H1 (cell line): ENCODE results near the gene GNAT1. TPM values are rescaled to one million over a fixed set of nuclear protein-coding genes. Genes with fewer than 3 reads are reported as not detected.

ENCODE experiments used
- BRCA1 ChIP-seq: IDR thresholded peaks from 2 replicates; pipeline ENCODE4 v1.6.1; 2012; ENCODE audit warnings: low read depth, low read length, improper control_type of control experiment
- GTF2F1 ChIP-seq: IDR thresholded peaks from 2 replicates; pipeline ENCODE4 v1.6.1; 2012; ENCODE audit warnings: low read depth, low read length, improper control_type of control experiment, borderline replicate concordance
- JUND ChIP-seq: IDR thresholded peaks from 2 replicates; pipeline ENCODE4 v1.6.1; 2011; ENCODE audit warnings: mild to moderate bottlenecking, improper control_type of control experiment, low read length
- RBBP5 ChIP-seq: IDR thresholded peaks from 2 replicates; pipeline ENCODE4 v1.7.1; 2012; ENCODE audit warnings: low read depth, mild to moderate bottlenecking, inconsistent platforms, low read length, moderate library complexity, borderline replicate concordance
- polyA plus RNA-seq, 7 experiments: library from polyadenylated mRNA; depleted of rRNA in 3 of 7; stranded (reverse) in 5 of 7; unstranded in 2 of 7; fragments of >200 nt in 5 of 7; fragments of 200-250 nt in 2 of 7; gene quantifications; 1 replicate in 5 of 7; 2 replicates in 1 of 7; 4 replicates in 1 of 7; pipeline versions ENCODE4 v1.2.1 to v1.2.3, GENCODE V29; 2011 to 2013; ENCODE audit warnings: missing spikeins in 2 of 7, mixed read lengths in 2 of 7
- total RNA-seq: library from RNA; stranded (reverse); fragmentation: NEBNext Ultra II Directional; extraction: Animal tissue kit (Norgen Biotek cat#: 25700); gene quantifications from 2 replicates; pipeline ENCODE4 v1.2.1, GENCODE V29; 2021

The GNAT1 gene
- total and polyA plus RNA-seq, 2 of the 8 experiments (the other 6 are each of a cell fraction or from before 2014, with no cell fraction given): 0.08 TPM; not detected in 1

DNA sequence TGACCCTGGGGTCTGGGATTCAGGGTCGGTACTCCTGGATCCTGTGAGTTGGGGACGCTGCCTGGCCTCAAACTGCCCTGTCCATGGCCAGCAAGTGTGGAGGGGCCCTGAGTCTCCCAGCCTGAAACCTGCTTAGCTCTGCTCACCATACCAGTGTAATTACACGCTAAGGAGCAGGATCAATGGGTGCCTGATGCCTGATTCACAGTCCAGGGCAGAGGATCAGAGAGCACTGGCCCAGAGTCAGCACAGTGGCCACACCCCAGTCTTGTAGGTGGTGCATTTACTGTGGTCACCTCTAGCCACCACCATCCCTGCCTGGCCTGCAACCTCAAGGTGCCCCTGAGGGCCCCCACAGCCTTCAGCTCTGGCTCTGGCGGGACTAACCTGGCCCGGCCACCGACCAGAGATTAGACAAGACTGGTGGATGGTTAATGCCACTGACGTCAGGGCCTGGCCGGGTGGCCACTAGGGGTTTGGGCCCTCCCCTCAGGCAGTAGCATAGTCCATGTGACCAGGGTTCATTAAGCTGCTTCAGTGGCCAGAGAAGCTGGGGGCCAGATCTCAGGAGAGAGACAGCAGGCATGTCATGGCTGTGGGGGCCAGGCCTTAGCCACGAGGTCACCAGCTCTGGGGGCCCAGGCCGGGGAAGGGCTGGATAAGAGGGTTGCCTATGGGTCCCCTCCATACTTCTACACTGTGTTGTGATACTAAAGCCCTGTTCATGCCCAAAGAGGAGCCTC is 10.3 kb downstream of the GNAT1 start (continued):
- no peak for TF ChIP-seq RBBP5
- no peak for TF ChIP-seq BRCA1
- TF ChIP-seq GTF2F1: no peak
- no peak for TF ChIP-seq JUND
- TF ChIP-seq, all 59 proteins: peak for 0
